Smooth muscle cell of bladder (primary cell): ENCODE measurements around the gene MAIP1. TPM values are rescaled to one million over a fixed set of nuclear protein-coding genes. Genes with fewer than 3 reads are reported as not detected.

Experiments used
- total RNA-seq: library from RNA; depleted of rRNA; stranded (reverse); fragments of >200 nt; gene quantifications from 2 replicates; pipeline ENCODE4 v1.2.3, GENCODE V29; 2014

The MAIP1 gene, protein sequence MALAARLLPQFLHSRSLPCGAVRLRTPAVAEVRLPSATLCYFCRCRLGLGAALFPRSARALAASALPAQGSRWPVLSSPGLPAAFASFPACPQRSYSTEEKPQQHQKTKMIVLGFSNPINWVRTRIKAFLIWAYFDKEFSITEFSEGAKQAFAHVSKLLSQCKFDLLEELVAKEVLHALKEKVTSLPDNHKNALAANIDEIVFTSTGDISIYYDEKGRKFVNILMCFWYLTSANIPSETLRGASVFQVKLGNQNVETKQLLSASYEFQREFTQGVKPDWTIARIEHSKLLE
- total RNA-seq, result 17.9 and 18.7 TPM in 2 replicates

DNA sequence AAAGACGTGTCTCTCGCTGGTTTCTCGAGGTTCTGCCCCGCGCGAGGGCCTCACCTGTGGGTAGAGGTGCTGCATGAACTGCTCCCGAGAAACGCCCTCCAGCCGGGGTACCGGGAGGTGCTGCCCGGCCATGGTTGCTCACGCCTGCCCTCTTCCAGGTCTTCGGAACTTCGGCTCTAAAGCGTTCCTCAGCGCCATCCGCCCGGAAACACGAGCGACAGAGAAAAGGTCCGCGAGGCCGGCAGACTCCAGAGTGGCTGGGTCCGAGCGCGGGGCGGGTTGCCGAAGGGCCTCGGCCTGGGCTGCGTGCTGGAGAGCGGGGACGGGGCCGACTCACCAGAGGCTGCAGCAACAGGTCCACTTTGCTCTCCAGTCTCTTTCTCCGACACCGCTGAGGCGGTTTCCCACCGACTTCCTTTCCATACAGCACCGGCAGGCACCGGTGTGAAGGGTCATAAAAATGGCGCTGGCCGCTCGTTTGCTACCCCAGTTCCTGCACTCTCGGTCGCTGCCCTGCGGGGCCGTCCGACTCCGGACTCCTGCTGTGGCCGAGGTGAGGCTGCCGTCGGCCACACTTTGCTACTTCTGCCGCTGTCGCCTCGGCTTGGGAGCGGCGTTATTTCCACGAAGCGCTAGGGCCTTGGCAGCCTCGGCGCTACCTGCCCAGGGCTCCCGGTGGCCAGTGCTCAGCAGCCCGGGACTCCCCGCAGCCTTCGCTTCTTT lies at the start of gene MAIP1, which contains the start of gene TYW5:
Gene MAIP1 (plus strand): TSS at position 244 of the 723 bp plus-strand sequence. CDS start 217 bp downstream, at position 461.
Gene TYW5 (minus strand): TSS at position 153 of the 723 bp plus-strand sequence. CDS start 21 bp downstream, at position 132.

DNA sequence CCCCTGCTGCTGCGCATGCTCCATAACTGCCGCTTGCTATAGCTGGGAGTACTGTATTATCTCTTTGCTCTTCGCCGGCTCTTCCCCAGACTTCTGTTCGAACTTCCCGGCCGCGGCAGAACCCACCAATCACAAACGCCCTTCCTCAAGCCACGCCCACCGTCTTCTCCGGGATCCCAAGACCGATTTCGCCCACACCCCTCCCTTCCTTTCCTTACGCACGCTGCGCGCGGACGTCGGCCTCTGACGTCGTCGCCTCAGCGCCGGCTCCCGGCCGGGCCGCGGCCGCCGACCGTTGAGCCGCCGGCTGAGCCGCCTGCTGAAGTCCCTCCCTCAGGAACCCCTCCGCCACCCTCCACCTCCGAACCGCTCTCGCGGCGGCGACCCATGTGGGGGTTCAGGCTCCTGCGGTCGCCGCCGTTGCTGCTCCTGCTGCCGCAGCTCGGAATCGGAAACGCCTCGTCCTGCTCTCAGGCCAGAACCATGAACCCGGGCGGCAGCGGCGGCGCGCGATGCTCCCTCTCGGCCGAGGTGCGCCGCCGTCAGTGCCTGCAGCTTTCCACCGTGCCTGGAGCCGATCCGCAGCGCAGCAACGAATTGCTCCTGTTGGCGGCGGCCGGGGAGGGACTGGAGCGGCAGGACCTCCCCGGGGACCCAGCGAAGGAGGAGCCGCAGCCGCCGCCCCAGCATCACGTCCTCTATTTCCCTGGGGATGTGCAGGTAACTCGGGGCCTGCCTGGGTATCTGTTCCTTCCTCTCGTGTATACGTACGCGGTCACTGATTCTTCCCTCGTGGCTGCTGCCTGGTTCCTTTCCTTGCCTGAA lies 44.1 kb upstream of the MAIP1 start, which contains the start of gene C2orf69:
Gene C2orf69 (plus strand): TSS at position 242 of the 825 bp plus-strand sequence. CDS start 146 bp downstream, at position 388.

Other genes with a start within 250 kb of the MAIP1 start
- 0.92 and 1.00 TPM in 2 replicates for gene FTCDNL1, start 104.4 kb upstream of the MAIP1 start, total RNA-seq
- gene C2orf69, start 44.3 kb upstream of the MAIP1 start, total RNA-seq, result 7.1 and 8.5 TPM in 2 replicates
- gene TYW5, start 91 bp upstream of the MAIP1 start, total RNA-seq, result 5.4 and 5.8 TPM in 2 replicates